Uterus (tissue), 2 donors: Measurements from ENCODE around the gene AJM1.

Experiments used
- POLR2A ChIP-seq, 2 donors: fragments of 450-650 bp; IDR thresholded peaks; one replicate each; pipeline ENCODE4 v1.6.1; 2016; ENCODE audit warnings: antibody characterized with exemption in 2 of 2, mild to moderate bottlenecking in 1 of 2, moderate library complexity in 1 of 2
- TF ChIP-seq, protein P1 (sequence below), 4 experiments: fragments of 200-600 bp in 2 of 4; fragments of 450-650 bp in 2 of 4; sonication (generic) in 2 of 4; IDR thresholded peaks; one replicate each; pipeline ENCODE4 v1.5.1; 2016 to 2019; ENCODE audit warnings: antibody characterized with exemption in 4 of 4, mild to moderate bottlenecking in 2 of 4, moderate library complexity in 1 of 4

DNA sequence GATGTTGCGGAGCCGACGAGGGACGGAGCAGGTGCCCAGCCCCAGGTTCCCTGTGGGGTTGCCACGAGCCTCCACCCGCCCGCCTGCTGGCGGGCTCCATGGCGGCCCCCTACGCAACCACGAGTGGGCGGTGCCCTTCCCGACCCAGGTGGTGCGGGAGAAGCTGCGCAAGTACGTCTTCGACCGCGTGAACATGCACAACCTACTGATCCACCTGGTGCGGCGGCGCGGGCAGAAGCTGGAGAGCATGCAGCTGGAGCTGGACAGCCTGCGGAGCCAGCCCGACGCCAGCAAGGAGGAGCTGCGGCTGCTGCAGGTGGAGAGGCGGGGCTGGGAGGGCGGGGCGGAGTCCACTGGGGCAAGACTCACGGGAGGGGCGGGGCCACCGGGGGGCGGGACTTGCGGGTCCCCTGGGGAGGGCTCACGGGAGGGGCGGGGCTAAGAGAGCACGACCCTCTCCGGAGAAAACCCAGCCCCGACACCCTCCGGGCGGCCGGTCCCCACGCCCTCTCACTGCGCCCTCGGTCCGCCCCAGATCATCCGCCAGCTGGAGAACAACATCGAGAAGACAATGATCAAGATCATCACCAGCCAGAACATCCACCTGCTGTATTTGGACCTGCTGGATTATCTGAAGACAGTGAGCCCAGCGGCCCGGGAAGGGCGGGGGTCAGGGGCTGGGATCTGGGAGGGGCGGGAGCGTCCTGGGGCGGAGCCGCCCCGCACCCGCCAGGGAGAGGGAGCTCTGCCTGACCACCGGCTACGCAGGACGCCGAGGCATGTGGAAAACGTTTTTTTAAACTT, 42.2 kb upstream of the AJM1 start:
- TF ChIP-seq, protein P1, sequence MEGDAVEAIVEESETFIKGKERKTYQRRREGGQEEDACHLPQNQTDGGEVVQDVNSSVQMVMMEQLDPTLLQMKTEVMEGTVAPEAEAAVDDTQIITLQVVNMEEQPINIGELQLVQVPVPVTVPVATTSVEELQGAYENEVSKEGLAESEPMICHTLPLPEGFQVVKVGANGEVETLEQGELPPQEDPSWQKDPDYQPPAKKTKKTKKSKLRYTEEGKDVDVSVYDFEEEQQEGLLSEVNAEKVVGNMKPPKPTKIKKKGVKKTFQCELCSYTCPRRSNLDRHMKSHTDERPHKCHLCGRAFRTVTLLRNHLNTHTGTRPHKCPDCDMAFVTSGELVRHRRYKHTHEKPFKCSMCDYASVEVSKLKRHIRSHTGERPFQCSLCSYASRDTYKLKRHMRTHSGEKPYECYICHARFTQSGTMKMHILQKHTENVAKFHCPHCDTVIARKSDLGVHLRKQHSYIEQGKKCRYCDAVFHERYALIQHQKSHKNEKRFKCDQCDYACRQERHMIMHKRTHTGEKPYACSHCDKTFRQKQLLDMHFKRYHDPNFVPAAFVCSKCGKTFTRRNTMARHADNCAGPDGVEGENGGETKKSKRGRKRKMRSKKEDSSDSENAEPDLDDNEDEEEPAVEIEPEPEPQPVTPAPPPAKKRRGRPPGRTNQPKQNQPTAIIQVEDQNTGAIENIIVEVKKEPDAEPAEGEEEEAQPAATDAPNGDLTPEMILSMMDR (IDR thresholded peaks at IDR 0.05), result no peak
- TF ChIP-seq POLR2A (IDR thresholded peaks at IDR 0.05), result no peak
